HG02852 (cell line): ENCODE results near the gene DAB2.
"Not testable (repeated sequence)": the region's sequence is repeated elsewhere in the genome, so short reads cannot be mapped to it uniquely, and the experiment has no call there.

Experiments
- ATAC-seq: cut with Tn5 transposase; IDR thresholded peaks from one replicate; pipeline ENCODE4 v1.9.1; 2021; ENCODE audit warnings: mild to moderate bottlenecking, moderate library complexity; ENCODE audit not compliant: unreplicated experiment

DAB2 gene

GRCh38 chr5:39352170-39352569 is 72.6 kb downstream of the DAB2 start:
- no peak for ATAC-seq

GRCh38 chr5:39349484-39349883 is 75.3 kb downstream of the DAB2 start:
- ATAC-seq = no peak

DNA sequence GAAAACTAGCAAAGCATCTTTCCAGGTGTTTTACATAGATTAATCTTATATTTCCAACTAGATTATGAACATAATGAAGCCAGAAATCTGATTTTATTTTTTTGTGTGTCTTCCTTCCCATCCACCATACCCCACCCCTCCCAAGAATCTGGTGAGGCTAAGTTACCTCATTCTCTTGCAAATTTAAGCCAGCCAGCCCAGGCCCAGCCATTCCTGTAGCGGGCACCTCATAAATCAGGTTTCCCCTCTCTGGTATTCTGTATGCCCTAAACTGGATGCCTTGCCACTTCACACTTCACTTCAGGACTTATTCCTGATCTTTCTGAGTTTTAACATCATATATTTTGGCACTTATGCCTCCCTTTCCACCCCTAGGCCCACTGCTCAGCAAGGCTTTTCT is 82.3 kb downstream of the DAB2 start:
- no peak for ATAC-seq

GRCh38 chr5:39341896-39342295 is 82.9 kb downstream of the DAB2 start:
- ATAC-seq = no peak

DNA sequence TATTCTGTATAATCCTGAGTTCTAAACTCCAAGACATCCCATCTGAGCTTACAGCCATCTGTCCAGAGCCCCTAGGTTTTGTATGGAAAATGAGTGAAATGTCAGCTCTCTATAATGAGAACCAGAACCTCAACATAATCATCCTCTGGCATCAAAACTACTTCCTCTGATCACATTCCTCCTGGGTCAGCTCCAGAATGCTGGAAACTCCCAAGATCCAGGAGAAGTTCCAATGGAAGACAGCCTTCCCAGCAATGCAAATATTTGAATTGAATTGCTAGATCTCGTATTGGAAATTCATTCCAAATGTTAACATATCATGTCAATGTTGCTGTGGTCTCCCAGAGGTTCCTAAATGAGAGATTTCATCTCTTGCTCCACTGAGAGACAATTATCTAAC is 84.3 kb downstream of the DAB2 start:
- ATAC-seq = no peak

GRCh38 chr5:39337252-39337915 is 87.4 kb downstream of the DAB2 start:
- no peak for ATAC-seq

GRCh38 chr5:39334296-39334695 is 90.5 kb downstream of the DAB2 start:
- ATAC-seq = not testable (repeated sequence)

- no peak for ATAC-seq
These were observed 91.7 kb downstream of the DAB2 start for GRCh38 chr5:39333104-39333503.

- no peak for ATAC-seq
These were observed 92.9 kb downstream of the DAB2 start for GRCh38 chr5:39331861-39332381.

GRCh38 chr5:39328731-39329130 is 96.0 kb downstream of the DAB2 start:
- ATAC-seq = no peak

DNA sequence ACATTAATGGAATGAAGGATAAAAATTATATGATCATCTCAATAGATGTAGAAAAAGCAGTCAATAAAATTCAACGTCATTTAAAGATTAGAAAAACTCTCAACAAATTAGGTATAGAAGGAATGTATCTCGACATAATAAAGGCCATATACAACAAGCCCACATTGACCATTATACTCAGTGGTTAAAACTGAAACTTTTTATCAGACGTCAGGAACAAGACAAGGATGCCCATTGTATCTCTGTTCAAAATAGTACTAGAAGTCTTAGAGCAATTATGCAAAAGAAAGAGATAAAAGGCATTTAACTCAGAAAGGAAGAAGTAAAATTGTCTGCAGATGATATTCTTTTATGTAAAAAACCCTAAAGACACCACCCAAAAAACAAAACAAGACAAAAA is 101.2 kb downstream of the DAB2 start:
- ATAC-seq = no peak
